Type B pancreatic cell (in vitro differentiated cells): ENCODE data around the gene LUZP2. TPM values are rescaled to one million over a fixed set of nuclear protein-coding genes. Genes with fewer than 3 reads are reported as not detected.

Experiments used
- DNase-seq: peaks from one replicate; pipeline ENCODE4 v3.0.0; 2021; ENCODE audit warnings: mixed read lengths; ENCODE audit not compliant: unreplicated experiment; ENCODE audit errors: extremely low spot score
- H3K27ac Mint-ChIP-seq: 2 replicates; pipeline ENCODE4 v1.8.0; 2021; ENCODE audit warnings: mild to moderate bottlenecking, mixed read lengths
- H3K27me3 Mint-ChIP-seq: 2 replicates; pipeline ENCODE4 v1.8.0; 2021; ENCODE audit warnings: mixed read lengths
- H3K36me3 Mint-ChIP-seq: 2 replicates; pipeline ENCODE4 v1.8.0; 2021; ENCODE audit warnings: mixed read lengths
- H3K4me1 Mint-ChIP-seq: one replicate; pipeline ENCODE4 v1.8.0; 2021; ENCODE audit warnings: mixed read lengths; ENCODE audit not compliant: unreplicated experiment
- H3K4me3 Mint-ChIP-seq: 2 replicates; pipeline ENCODE4 v1.8.0; 2021; ENCODE audit warnings: mild to moderate bottlenecking, mixed read lengths
- H3K9me3 Mint-ChIP-seq: 2 replicates; pipeline ENCODE4 v1.8.0; 2021; ENCODE audit warnings: mixed read lengths
- total RNA-seq: library from RNA; stranded (reverse); gene quantifications from 2 replicates; pipeline ENCODE4 v1.2.1, GENCODE V29; 2021; ENCODE audit warnings: low replicate concordance
- TF ChIP-seq, protein P1 (sequence below): fragments of 200-600 bp; sonication (generic); conservative IDR thresholded peaks from 2 replicates; pipeline ENCODE4 v1.5.0; 2021; ENCODE audit warnings: antibody characterized with exemption, mild to moderate bottlenecking

The LUZP2 gene
- total RNA-seq, 1 donor from 2014 or later, result 6.5 TPM

- H3K27me3 Mint-ChIP-seq, result no peaks in the 10 kb centered on the region
- H3K4me1 Mint-ChIP-seq, result no peaks in the 10 kb centered on the region
- no peak overlapping the region for H3K27ac Mint-ChIP-seq
- TF ChIP-seq, protein P1, sequence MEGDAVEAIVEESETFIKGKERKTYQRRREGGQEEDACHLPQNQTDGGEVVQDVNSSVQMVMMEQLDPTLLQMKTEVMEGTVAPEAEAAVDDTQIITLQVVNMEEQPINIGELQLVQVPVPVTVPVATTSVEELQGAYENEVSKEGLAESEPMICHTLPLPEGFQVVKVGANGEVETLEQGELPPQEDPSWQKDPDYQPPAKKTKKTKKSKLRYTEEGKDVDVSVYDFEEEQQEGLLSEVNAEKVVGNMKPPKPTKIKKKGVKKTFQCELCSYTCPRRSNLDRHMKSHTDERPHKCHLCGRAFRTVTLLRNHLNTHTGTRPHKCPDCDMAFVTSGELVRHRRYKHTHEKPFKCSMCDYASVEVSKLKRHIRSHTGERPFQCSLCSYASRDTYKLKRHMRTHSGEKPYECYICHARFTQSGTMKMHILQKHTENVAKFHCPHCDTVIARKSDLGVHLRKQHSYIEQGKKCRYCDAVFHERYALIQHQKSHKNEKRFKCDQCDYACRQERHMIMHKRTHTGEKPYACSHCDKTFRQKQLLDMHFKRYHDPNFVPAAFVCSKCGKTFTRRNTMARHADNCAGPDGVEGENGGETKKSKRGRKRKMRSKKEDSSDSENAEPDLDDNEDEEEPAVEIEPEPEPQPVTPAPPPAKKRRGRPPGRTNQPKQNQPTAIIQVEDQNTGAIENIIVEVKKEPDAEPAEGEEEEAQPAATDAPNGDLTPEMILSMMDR, result no peak
- no peaks in the 10 kb centered on the region for H3K9me3 Mint-ChIP-seq
- H3K4me3 Mint-ChIP-seq, result no peak overlapping the region
- DNase-seq, result no peak
- no peaks in the 10 kb centered on the region for H3K36me3 Mint-ChIP-seq
These were observed 556.0 kb downstream of the LUZP2 start for GRCh38 chr11:25052844-25053243.

DNA sequence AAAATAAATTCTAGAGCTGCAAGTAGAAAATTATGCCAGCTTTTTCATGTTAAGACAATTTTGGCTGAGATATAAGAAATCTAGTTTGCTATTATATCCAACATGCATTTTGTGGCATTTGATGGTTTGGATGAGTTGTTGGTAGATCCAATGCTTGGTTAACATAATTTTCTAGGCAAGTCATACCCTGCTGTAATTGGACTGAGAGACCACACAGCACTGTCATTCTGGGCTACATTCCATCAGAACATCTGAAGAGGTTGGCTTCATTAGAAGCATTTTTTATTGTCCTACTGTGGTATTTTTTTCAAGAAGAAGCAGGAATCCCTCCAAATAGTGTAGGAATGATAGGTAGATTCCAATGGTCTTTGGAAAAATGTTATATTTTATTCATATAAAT is 561.0 kb downstream of the LUZP2 start:
- no peak overlapping the region for H3K4me3 Mint-ChIP-seq
- DNase-seq, result no peak
- H3K9me3 Mint-ChIP-seq, result no peaks in the 10 kb centered on the region
- H3K36me3 Mint-ChIP-seq, result no peaks in the 10 kb centered on the region
- H3K27ac Mint-ChIP-seq, result no peak overlapping the region
- TF ChIP-seq, protein P1, result no peak
- H3K4me1 Mint-ChIP-seq, result no peaks in the 10 kb centered on the region
- H3K27me3 Mint-ChIP-seq, result no peaks in the 10 kb centered on the region

DNA sequence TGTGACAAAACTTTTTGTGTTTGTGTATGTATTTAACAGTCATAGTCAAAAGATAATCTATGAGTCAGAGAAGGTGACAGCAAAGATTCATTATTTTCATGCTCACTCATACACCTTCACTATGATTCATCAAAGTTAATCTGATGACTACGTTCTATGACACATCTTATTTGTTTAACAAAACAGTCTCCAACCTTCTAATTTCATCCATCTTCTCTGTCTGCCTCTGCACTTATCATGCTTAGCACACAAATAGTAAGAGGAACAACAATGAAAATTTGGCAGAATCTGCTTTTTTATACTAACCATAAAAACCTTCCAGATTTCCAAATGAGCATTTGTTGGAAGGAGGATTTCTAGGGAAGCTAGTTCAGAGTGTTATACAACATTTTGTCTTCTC is 568.9 kb downstream of the LUZP2 start:
- TF ChIP-seq, protein P1, result no peak
- no peak for DNase-seq
- H3K27me3 Mint-ChIP-seq, result no peaks in the 10 kb centered on the region
- H3K27ac Mint-ChIP-seq, result peak overlapping the region; percentile 4
- no peaks in the 10 kb centered on the region for H3K4me1 Mint-ChIP-seq
- no peak overlapping the region for H3K4me3 Mint-ChIP-seq
- no peaks in the 10 kb centered on the region for H3K9me3 Mint-ChIP-seq
- H3K36me3 Mint-ChIP-seq, result peaks cover 4% of the 10 kb centered on the region

GRCh38 chr11:25066706-25067105 is 569.9 kb downstream of the LUZP2 start:
- Mint-ChIP-seq H3K27me3 (no peaks in the 10 kb centered on the region), H3K9me3 (no peaks in the 10 kb centered on the region), H3K36me3 (peaks cover 4% of the 10 kb centered on the region), H3K4me1 (no peaks in the 10 kb centered on the region), H3K27ac (no peak overlapping the region), H3K4me3 (no peak overlapping the region)
- DNase-seq, result no peak
- TF ChIP-seq, protein P1, result no peak

DNA sequence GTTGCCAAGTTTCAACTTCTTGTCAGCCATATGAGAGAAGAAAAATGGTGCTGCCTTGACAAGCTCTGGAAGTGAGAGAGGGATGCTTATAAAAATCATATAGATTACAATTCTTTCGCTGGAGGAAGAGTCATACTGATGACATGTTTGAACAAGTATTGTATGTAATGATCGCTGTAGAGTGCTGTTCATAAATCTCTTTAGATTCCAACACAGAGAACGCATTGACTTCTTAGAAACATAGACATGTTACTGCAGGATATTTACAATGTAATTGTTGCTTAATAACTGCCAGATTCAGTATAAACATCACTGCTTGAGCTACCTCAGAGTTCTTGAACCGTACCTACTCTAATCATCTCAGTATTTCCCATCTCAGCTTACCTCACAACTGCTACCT is 571.6 kb downstream of the LUZP2 start:
- DNase-seq, result no peak
- peaks cover 4% of the 10 kb centered on the region for H3K36me3 Mint-ChIP-seq
- no peak overlapping the region for H3K4me3 Mint-ChIP-seq
- no peak overlapping the region for H3K27ac Mint-ChIP-seq
- H3K27me3 Mint-ChIP-seq, result no peaks in the 10 kb centered on the region
- no peaks in the 10 kb centered on the region for H3K4me1 Mint-ChIP-seq
- TF ChIP-seq, protein P1, result no peak
- no peaks in the 10 kb centered on the region for H3K9me3 Mint-ChIP-seq
